ENCODE data around the gene KCNJ16. TPM values are rescaled to one million over a fixed set of nuclear protein-coding genes. Genes with fewer than 3 reads are reported as not detected.

Gene KCNJ16
- total and polyA plus RNA-seq, 8 donors, result 20.5 to 65.2 (median 28.4) TPM

DNA sequence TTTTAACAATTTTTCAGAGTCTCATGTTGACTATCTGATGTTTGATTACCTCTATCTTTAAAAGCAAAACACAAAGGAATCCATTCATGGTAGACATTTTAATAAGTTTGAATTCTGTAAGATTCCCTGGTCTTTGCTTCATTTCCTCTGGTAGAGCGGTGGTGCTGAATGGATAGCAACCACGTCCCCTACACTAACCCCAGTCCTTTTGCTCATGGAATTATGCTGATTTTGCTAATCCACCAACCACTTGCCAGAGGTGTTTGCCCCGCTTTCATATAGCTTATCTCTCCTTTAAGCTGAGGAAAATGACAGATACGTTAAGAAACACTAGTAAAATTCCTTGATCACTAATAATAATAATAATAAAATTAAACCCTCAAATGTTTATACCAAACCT, 9.5 kb downstream of the KCNJ16 start:
- 73 to 84% methylated on average over 4 of the region's 4 CpGs for WGBS, 2 donors
- intact Hi-C loops (cut with DNase I), result no loop called here
- FAIRE-seq, result no peak
- Histone ChIP-seq H3K27me3 (no peaks in the 10 kb centered on the region), H3K9me3 (no peaks in the 10 kb centered on the region), H3K36me3 (no peaks in the 10 kb centered on the region), H3K4me3 (no peak overlapping the region), H3K4me1 (peaks cover 0 to 8% (median 3%) of the 10 kb centered on the region in 3 donors), H3K27ac (no peak overlapping the region)
- DNase-seq, result no peak
- TF ChIP-seq, protein P1, sequence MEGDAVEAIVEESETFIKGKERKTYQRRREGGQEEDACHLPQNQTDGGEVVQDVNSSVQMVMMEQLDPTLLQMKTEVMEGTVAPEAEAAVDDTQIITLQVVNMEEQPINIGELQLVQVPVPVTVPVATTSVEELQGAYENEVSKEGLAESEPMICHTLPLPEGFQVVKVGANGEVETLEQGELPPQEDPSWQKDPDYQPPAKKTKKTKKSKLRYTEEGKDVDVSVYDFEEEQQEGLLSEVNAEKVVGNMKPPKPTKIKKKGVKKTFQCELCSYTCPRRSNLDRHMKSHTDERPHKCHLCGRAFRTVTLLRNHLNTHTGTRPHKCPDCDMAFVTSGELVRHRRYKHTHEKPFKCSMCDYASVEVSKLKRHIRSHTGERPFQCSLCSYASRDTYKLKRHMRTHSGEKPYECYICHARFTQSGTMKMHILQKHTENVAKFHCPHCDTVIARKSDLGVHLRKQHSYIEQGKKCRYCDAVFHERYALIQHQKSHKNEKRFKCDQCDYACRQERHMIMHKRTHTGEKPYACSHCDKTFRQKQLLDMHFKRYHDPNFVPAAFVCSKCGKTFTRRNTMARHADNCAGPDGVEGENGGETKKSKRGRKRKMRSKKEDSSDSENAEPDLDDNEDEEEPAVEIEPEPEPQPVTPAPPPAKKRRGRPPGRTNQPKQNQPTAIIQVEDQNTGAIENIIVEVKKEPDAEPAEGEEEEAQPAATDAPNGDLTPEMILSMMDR (IDR thresholded peaks at IDR 0.05), result no peak
- ATAC-seq, result no peak

DNA sequence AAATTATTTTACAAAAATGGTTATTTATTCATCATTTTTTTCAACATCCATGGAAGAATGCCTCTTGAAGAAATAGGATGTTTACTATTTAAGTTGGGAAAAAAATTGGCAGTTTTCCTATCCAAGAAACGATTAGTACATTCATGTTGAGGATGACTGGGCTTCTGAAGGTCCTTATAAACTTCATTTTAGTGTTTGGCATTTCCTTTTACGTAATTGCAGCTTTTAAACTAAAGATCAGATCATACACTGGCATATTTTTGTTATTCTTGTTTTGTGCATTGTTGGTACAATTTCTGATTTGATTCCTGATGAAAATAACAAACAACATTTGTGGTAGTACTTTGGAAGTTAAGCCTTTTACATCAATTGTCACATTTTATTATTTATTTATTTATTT, 11.5 kb downstream of the KCNJ16 start:
- H3K4me3 ChIP-seq, result no peak overlapping the region
- 48 to 62% methylated on average over 2 of the region's 2 CpGs for WGBS, 2 donors
- H3K36me3 ChIP-seq, result no peaks in the 10 kb centered on the region
- DNase-seq, result no peak
- intact Hi-C loops (cut with DNase I), result no loop called here
- H3K9me3 ChIP-seq, result no peaks in the 10 kb centered on the region
- no peak for ATAC-seq
- FAIRE-seq, result no peak
- peaks cover 0 to 12% (median 3%) of the 10 kb centered on the region in 3 donors for H3K4me1 ChIP-seq
- no peaks in the 10 kb centered on the region for H3K27me3 ChIP-seq
- TF ChIP-seq, protein P1 (IDR thresholded peaks at IDR 0.05), result no peak
- no peak overlapping the region for H3K27ac ChIP-seq

DNA sequence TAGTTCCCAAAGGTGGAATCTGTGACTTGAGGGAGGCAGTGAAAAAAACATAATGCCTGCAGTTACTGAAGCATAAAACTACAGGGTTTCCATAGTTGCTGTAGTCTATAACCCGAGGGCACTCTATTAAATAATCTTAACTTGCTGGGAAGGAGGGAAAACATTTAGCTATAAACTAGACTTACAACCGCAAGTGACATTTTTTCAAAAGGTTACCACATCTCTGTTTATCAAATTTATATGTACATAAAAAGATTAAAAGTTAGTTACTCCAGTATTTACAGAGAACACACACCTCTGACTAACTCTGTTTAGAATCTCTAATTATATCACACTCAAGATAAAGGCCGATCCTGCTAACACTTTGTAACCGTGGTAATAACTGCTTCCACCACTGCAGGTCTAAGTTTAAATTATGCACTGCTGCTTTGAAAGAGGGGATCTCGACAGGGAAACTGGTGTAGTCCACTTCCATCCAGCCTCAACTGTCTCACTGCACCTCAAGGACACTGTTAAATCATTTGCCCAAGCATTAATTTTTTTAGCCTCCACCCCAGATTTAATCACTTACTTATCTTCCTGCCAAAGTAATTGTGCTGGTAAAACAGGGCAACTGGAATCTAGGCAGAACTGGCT, 14.6 kb downstream of the KCNJ16 start:
- Histone ChIP-seq H3K36me3 (no peaks in the 10 kb centered on the region), H3K27me3 (no peaks in the 10 kb centered on the region), H3K27ac (peak overlapping the region in 2 of 4 donors; percentile 38 to 58), H3K9me3 (no peaks in the 10 kb centered on the region), H3K4me3 (no peak overlapping the region), H3K4me1 (peaks cover 0 to 12% (median 3%) of the 10 kb centered on the region in 3 donors)
- ATAC-seq (peak; percentile 77 to 87 (median 82)), DNase-seq (peak in 1 of 6 donors; percentile 3), FAIRE-seq (no peak)
- 8 to 11% methylated on average over 5 of the region's 5 CpGs for WGBS, 2 donors
- TF ChIP-seq, protein P1 (IDR thresholded peaks at IDR 0.05), result no peak
- intact Hi-C loops (cut with DNase I), result no loop called here

DNA sequence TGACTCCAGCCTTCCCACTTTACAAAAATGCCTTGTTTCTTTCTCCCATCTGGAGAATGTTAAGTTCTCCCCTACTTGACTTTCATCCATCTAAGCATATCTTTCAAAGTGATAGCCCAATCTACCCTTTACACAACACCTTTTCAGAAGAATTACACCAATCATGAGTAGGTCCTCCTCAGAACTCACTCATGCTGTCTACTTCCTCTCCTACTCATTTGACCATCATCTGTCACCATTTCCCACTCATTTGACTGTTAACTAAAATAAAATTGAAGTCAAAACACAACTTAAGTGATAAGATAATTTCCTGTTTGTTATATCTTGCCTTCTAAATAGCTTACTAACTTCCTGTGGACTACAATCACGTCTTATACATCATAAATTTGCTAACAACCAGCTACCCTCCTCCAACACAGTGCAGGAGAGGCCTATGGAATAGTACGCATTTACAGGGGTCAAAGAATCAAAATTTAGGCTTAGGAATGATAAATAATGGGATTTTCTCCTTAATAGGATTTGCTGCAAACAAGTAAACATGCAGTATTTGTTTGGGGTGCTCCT, 16.1 kb downstream of the KCNJ16 start:
- TF ChIP-seq, protein P1 (IDR thresholded peaks at IDR 0.05), result no peak
- DNase-seq (no peak), FAIRE-seq (no peak), ATAC-seq (no peak)
- Histone ChIP-seq H3K4me3 (no peak overlapping the region), H3K9me3 (no peaks in the 10 kb centered on the region), H3K27me3 (no peaks in the 10 kb centered on the region), H3K36me3 (no peaks in the 10 kb centered on the region), H3K4me1 (peaks cover 0 to 12% (median 3%) of the 10 kb centered on the region in 3 donors), H3K27ac (peak overlapping the region in 1 of 4 donors; percentile 38)
- intact Hi-C loops (cut with DNase I), result no loop called here
- WGBS, 2 donors, result 76 to 82% methylated on average over 2 of the region's 2 CpGs

DNA sequence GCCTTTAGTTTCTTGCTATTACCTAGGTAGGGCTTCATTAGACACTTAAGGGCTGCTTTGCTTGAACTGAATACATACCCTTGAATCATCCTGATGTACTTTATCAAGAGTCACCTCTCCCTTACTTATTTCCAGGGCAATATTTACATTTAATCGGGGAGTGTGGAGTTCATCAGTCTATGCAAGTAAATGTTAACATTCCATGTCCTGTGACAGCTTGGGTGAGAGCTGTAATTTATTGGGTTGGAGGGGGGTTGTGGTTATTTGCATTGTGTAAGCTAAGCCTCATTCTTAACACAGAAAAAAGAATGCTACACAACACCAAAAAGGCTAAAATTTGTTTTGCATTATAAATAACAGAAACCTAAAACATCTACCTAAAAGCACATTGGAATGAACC, 16.7 kb downstream of the KCNJ16 start:
- no peak overlapping the region for H3K27ac ChIP-seq
- intact Hi-C loops (cut with DNase I), result no loop called here
- WGBS, 2 donors, result 3% methylated on average over 1 of the region's 1 CpG
- TF ChIP-seq, protein P1 (IDR thresholded peaks at IDR 0.05), result no peak
- H3K4me3 ChIP-seq, result no peak overlapping the region
- H3K36me3 ChIP-seq, result no peaks in the 10 kb centered on the region
- DNase-seq, result no peak
- no peak for ATAC-seq
- H3K9me3 ChIP-seq, result no peaks in the 10 kb centered on the region
- peaks cover 2 to 12% (median 3%) of the 10 kb centered on the region in 3 donors for H3K4me1 ChIP-seq
- no peak for FAIRE-seq
- no peaks in the 10 kb centered on the region for H3K27me3 ChIP-seq
